ENCODE measurements around the gene TGIF2. TPM values are rescaled to one million over a fixed set of nuclear protein-coding genes. Genes with fewer than 3 reads are reported as not detected.
"Not testable (repeated sequence)": the region's sequence is repeated elsewhere in the genome, so short reads cannot be mapped to it uniquely, and the experiment has no call there.

TGIF2 gene
- total and polyA plus RNA-seq, 2 of the 4 experiments (the other 2 are of a cell fraction) = 9.7 to 12.7 TPM

- H3K56ac ChIP-seq (ENCODE audit: extremely low read depth, insufficient read depth, low read length); H2BK120ac ChIP-seq (ENCODE audit: low read depth, low read length); H4K5ac ChIP-seq (ENCODE audit: low read depth, low read length); H3K27ac ChIP-seq (ENCODE audit: insufficient read depth, low read length); DNase-seq; CTCF ChIA-PET; H4K91ac ChIP-seq (ENCODE audit: insufficient read depth, low read depth, low read length); H3K18ac ChIP-seq (ENCODE audit: low read depth, low read length); dilution Hi-C loops (cut with HindIII; ENCODE audit: low sequenced_read_pairs, unreplicated experiment); H3K9me3 ChIP-seq (ENCODE audit: control insufficient read depth, insufficient read depth, low read length); H2BK15ac ChIP-seq (ENCODE audit: low read depth, low read length); H3K4ac ChIP-seq (ENCODE audit: low read depth, low read length); H2AK9ac ChIP-seq (replicated peaks; ENCODE audit: low read depth, low read length, poor library complexity); H2AK5ac ChIP-seq (ENCODE audit: low read depth, low read length); ATAC-seq (ENCODE audit: low read depth); H4K8ac ChIP-seq (ENCODE audit: low read depth in 2 of 2, low read length in 2 of 2); H3K9me1 ChIP-seq (ENCODE audit: insufficient read depth, low read length); H3K4me3 ChIP-seq (ENCODE audit: insufficient read depth, low read depth, low read length); intact Hi-C loops (cut with micrococcal nuclease); H3K23ac ChIP-seq (ENCODE audit: low read depth, low read length); H3K4me1 ChIP-seq (ENCODE audit: control insufficient read depth, insufficient read depth, low read length); H3K9ac ChIP-seq (ENCODE audit: low read depth, low read length); in situ Hi-C loops (cut with MboI; ENCODE audit: low sequenced_read_pairs); BruUV-seq (replicated peaks); H2AFZ ChIP-seq (replicated peaks; ENCODE audit: low read length, poor library complexity); H2BK5ac ChIP-seq (ENCODE audit: low read depth, low read length, poor library complexity, severe bottlenecking); H3K14ac ChIP-seq (replicated peaks; ENCODE audit: low read depth, low read length); H3K4me2 ChIP-seq (ENCODE audit: low read depth, low read length); H2BK20ac ChIP-seq (ENCODE audit: low read depth, low read length); H3K27me3 ChIP-seq (ENCODE audit: control insufficient read depth, insufficient read depth, low read length): not testable (repeated sequence)
- H4K20me1 ChIP-seq (ENCODE audit: insufficient read depth, low read length) = peaks cover 15% of the 10 kb centered on the region; the same call in 1 of the 2 replicates
- H3K36me3 ChIP-seq (ENCODE audit: control insufficient read depth, insufficient read depth, low read length) = peaks cover 35% of the 10 kb centered on the region
- POLR2A ChIA-PET (ENCODE audit: unreplicated experiment) = interaction anchor here (0.5 kb wide), 1 partner anchor 10 kb away, joined by 4 read pairs; no protein-coding TSS in a partner anchor
- H3K79me1 ChIP-seq (ENCODE audit: low read depth in 1 of 2, low read length in 2 of 2) = peaks cover 12 to 34% of the 10 kb centered on the region in 2 experiments
- WGBS, 2 experiments (ENCODE audit: extremely low coverage in 2 of 2, insufficient read length in 1 of 2) = 100% methylated on average over 1 of the region's 6 CpGs; no CpG with 5 or more reads in 1 of the 2 experiments
These were observed 35.0 kb downstream of the TGIF2 start for GRCh38 chr20:36608388-36608728.

Measured in IMR-90 (cell line).